Psoas muscle (tissue), 8 donors: Measurements from ENCODE around the gene KIAA0753. TPM values are rescaled to one million over a fixed set of nuclear protein-coding genes. Genes with fewer than 3 reads are reported as not detected.

Experiments
- ATAC-seq, 4 donors: fragments of 200-7000 bp; cut with Tn5 transposase; one replicate each; pipeline ENCODE4 v1.9.1; 2020; ENCODE audit warnings: moderate library complexity in 3 of 4, mild to moderate bottlenecking in 2 of 4
- DNase-seq, 2 donors: peaks; one replicate each; pipeline ENCODE4 v3.0.0-alpha.2; 2020
- H3K27ac ChIP-seq: fragments of 200-600 bp; one replicate; pipeline ENCODE4 v1.8.0; 2022
- H3K27me3 ChIP-seq, 3 donors: fragments of 200-600 bp in 1 of 3; one replicate each; pipeline versions ENCODE4 v1.6.1 to v1.8.0; 2013 to 2022; ENCODE audit warnings: low read length in 2 of 3, mild to moderate bottlenecking in 2 of 3, moderate library complexity in 1 of 3; ENCODE audit not compliant: insufficient read depth in 3 of 3
- H3K36me3 ChIP-seq, 2 donors: fragments of 200-600 bp in 1 of 2; one replicate each; pipeline versions ENCODE4 v1.6.1 to v1.8.0; 2013 to 2022; ENCODE audit warnings: low read depth in 1 of 2, mild to moderate bottlenecking in 1 of 2, moderate library complexity in 1 of 2; ENCODE audit not compliant: insufficient read depth in 1 of 2
- H3K4me1 ChIP-seq: fragments of 200-600 bp; one replicate; pipeline ENCODE4 v1.8.0; 2022
- H3K4me3 ChIP-seq: fragments of 200-600 bp; one replicate; pipeline ENCODE4 v1.8.0; 2022; ENCODE audit warnings: mild to moderate bottlenecking
- H3K9me3 ChIP-seq: fragments of 200-600 bp; one replicate; pipeline ENCODE4 v1.8.0; 2022
- CTCF ChIP-seq: fragments of 200-600 bp; IDR thresholded peaks from one replicate; pipeline ENCODE4 v1.8.0; 2022; ENCODE audit warnings: antibody characterized with exemption
- WGBS, 3 donors: extraction: QIAGEN DNeasy Blood & Tissue Kit; methylation state at CpG; one replicate each; pipeline versions ENCODE4 v1.1.6 to v1.1.7; 2013; 5-methylcytosine and 5-hydroxymethylcytosine counted together
- intact Hi-C, 2 donors: fragments of 100-400 bp; cut with DNase I; formaldehyde crosslinking; loops; one replicate each; pipeline versions ENCODE4 v1.11.0 to v1.14.2; 2022
- polyA plus RNA-seq, 3 donors: library from polyadenylated mRNA; stranded (reverse); fragments of 200-250 nt; gene quantifications; one replicate each; pipeline ENCODE4 v1.2.3, GENCODE V29; 2013
- total RNA-seq, 4 donors: library from RNA; stranded (reverse); fragmentation: NEBNext Ultra II Directional in 2 of 4; extraction: Animal tissue kit (Norgen Biotek cat#: 25700) in 2 of 4; gene quantifications; one replicate each; pipeline versions ENCODE4 v1.2.1 to v1.2.4, GENCODE V29; 2021 to 2023
- donor health status: healthy with polysubstance abuse.
- donor health status: DM: no; HTN: no; CAD: no; lungs with moderate emphysema.
- donor health status: Bipolar disorder and iron deficiency.
- donor health status: healthy.
- donor health status: DM: yes; HTN: yes; CAD: no.
- donor health status: DM: no; HTN: no; CAD: no.
- donor health status: DM: no; HTN: no; CAD: no.
- donor health status: DM: yes; HTN: yes; CAD: no.

KIAA0753 gene
- total and polyA plus RNA-seq, 7 donors: 2.4 to 4.7 (median 3.0) TPM

GRCh38 chr17:6684460-6684783, 43.9 kb upstream of the KIAA0753 start:
- TF ChIP-seq CTCF: no peak
- 67 to 76% (median 68%) methylated on average over 7 of the region's 7 CpGs for WGBS, 3 donors
- peaks cover 0 to 32% (median under 1%) of the 10 kb centered on the region in 3 donors for H3K27me3 ChIP-seq
- H3K9me3 ChIP-seq: no peaks in the 10 kb centered on the region
- no peaks in the 10 kb centered on the region for H3K36me3 ChIP-seq
- H3K27ac ChIP-seq: no peak overlapping the region
- no peaks in the 10 kb centered on the region for H3K4me1 ChIP-seq
- intact Hi-C loops: no loop called here
- no peak overlapping the region for H3K4me3 ChIP-seq
- ATAC-seq (no peak), DNase-seq (no peak)

- no peak overlapping the region for H3K4me3 ChIP-seq
- no peak for ATAC-seq
- no peak overlapping the region for H3K27ac ChIP-seq
These were observed 43.4 kb upstream of the KIAA0753 start for GRCh38 chr17:6683730-6684459.

GRCh38 chr17:6683081-6683684, 42.7 kb upstream of the KIAA0753 start:
- Histone ChIP-seq H3K4me3 (no peak overlapping the region), H3K27me3 (peaks cover 0 to 37% (median 4%) of the 10 kb centered on the region in 3 donors), H3K36me3 (no peaks in the 10 kb centered on the region), H3K4me1 (no peaks in the 10 kb centered on the region), H3K27ac (no peak overlapping the region), H3K9me3 (no peaks in the 10 kb centered on the region)
- WGBS, 3 donors: 91 to 92% (median 91%) methylated on average over 3 of the region's 3 CpGs
- no peak for ATAC-seq
- intact Hi-C loops: no loop called here
- TF ChIP-seq CTCF: no peak
- no peak for DNase-seq

More at GRCh38 chr17:6683730-6684459, 43.4 kb upstream of the KIAA0753 start:
- H3K36me3 ChIP-seq: no peaks in the 10 kb centered on the region
- no peaks in the 10 kb centered on the region for H3K4me1 ChIP-seq
- 81 to 89% (median 88%) methylated on average over 3 of the region's 3 CpGs for WGBS, 3 donors
- intact Hi-C loops: no loop called here
- no peak for DNase-seq
- H3K9me3 ChIP-seq: no peaks in the 10 kb centered on the region
- H3K27me3 ChIP-seq: peaks cover 0 to 33% (median 2%) of the 10 kb centered on the region in 3 donors
- no peak for TF ChIP-seq CTCF

GRCh38 chr17:6682339-6682738, 41.8 kb upstream of the KIAA0753 start:
- intact Hi-C loops: no loop called here
- H3K9me3 ChIP-seq: no peaks in the 10 kb centered on the region
- no peak for ATAC-seq
- no peak overlapping the region for H3K27ac ChIP-seq
- no peak for DNase-seq
- no peak for TF ChIP-seq CTCF
- H3K4me1 ChIP-seq: no peaks in the 10 kb centered on the region
- WGBS, 3 donors: 75 to 81% (median 76%) methylated on average over 4 of the region's 4 CpGs
- H3K27me3 ChIP-seq: peaks cover 0 to 40% (median 4%) of the 10 kb centered on the region in 3 donors
- H3K36me3 ChIP-seq: no peaks in the 10 kb centered on the region
- H3K4me3 ChIP-seq: no peak overlapping the region
